Measurements from ENCODE around the gene KIF5A.

GRCh38 chr12:57602544-57602943 lies 52.7 kb downstream of the KIF5A start:
- TF ChIP-seq CTCF (conservative IDR thresholded peaks at IDR 0.05; ENCODE audit: low read length) (no peak), EZH2phosphoT487 (IDR thresholded peaks at IDR 0.05; ENCODE audit: borderline replicate concordance) (no peak)

All from Loucy (cell line).